Posterior vena cava (tissue), 2 donors: ENCODE data around the gene EMP2. TPM values are rescaled to one million over a fixed set of nuclear protein-coding genes. Genes with fewer than 3 reads are reported as not detected.
"Not testable (repeated sequence)": the region's sequence is repeated elsewhere in the genome, so short reads cannot be mapped to it uniquely, and the experiment has no call there.

Experiments
- DNase-seq: peaks from one replicate; pipeline ENCODE4 v3.0.0-alpha.2; 2020; ENCODE audit warnings: low spot score
- intact Hi-C, 2 donors: fragments of 100-400 bp; cut with DNase I; formaldehyde crosslinking; loops; one replicate each; pipeline versions ENCODE4 v1.14.1 to v1.14.2; 2022 to 2023
- total RNA-seq, 2 donors: library from RNA; stranded (reverse); fragmentation: NEBNext Ultra II Directional; extraction: Animal tissue kit (Norgen Biotek cat#: 25700); gene quantifications; one replicate each; pipeline ENCODE4 v1.2.1, GENCODE V29; 2021
- donor health status: DM: yes; HTN: yes; CAD: no.
- donor health status: DM: yes; HTN: yes; CAD: no.

The EMP2 gene
- total RNA-seq, 2 donors from 2014 or later, result 45.8 to 68.5 TPM

DNA sequence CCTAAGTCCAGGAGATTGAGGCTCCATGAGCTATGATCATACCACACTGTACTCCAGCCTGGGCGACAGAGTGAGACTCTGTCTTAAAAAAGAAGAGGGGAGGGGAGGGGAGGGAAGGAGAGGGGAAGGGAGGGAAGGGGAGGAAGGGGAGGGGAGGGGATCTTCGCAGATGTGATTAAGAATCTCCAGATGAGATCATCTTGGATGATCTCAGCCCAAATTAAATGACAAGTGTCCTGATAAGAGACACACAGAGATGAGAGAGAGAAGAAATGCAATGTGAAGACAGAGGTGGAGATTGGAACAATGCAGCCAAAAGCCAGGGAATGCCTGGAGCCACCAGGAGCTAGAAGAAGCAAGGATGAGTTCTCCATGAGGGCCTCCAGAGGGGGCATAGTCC is 70.1 kb downstream of the EMP2 start:
- intact Hi-C loops, result no loop called here
- DNase-seq, result no peak

- DNase-seq, result no peak
- intact Hi-C loops, result loop anchor here (5.0 to 10.0 kb wide), 2 partner anchors 195 to 257 kb away; no protein-coding TSS in a partner anchor
These were observed 70.8 kb downstream of the EMP2 start for GRCh38 chr16:10509534-10510025.

DNA sequence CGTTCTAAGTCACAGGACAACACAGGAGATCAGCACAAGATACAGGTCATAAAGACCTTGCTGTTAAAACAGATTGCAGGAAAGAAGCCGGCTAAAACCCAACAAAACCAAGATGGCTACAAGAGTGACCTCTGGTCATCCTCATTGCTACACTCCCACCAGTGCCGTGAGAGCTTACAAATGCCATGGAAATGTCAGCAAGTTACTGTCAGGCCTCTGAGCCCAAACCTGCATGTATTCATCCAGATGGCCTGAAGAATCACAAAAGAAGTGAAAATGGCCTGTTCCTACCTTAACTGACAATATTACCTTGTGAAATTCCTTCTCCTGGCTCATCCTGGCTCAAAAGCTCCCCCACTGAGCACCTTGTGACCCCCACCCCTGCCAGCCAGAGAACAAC is 75.1 kb downstream of the EMP2 start:
- intact Hi-C loops, result loop anchor here (5.0 to 10.0 kb wide), 2 partner anchors 190 to 253 kb away; no protein-coding TSS in a partner anchor
- not testable (repeated sequence) for DNase-seq

GRCh38 chr16:10504404-10504885 is 76.0 kb downstream of the EMP2 start:
- intact Hi-C loops, result loop anchor here in 1 of 2 donors (10.0 kb wide), 1 partner anchor 190 kb away; no protein-coding TSS in a partner anchor
- DNase-seq, result no peak

DNA sequence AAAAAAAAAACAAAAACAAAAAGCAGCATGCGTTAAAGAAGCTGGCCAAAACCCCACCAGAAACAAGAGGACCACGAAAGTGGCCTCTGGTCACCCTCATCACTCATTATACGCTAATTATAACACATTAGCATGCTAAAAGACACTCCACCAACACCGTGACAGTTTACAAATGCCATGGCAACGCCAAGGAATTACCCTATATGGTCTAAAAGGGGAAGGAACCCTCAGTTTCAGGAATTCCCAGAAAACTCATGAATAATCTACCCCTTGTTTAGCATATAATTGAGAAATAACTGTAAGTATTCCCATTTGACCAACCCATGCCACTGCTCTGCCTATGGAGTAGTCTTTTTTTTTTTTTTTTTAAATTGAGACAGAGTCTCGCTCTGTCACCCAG is 77.6 kb downstream of the EMP2 start:
- intact Hi-C loops, result loop anchor here in 1 of 2 donors (10.0 kb wide), 1 partner anchor 188 kb away; no protein-coding TSS in a partner anchor
- no peak for DNase-seq

GRCh38 chr16:10501016-10501607 is 79.3 kb downstream of the EMP2 start:
- DNase-seq, result no peak
- intact Hi-C loops, result loop anchor here in 1 of 2 donors (10.0 kb wide), 1 partner anchor 186 kb away; no protein-coding TSS in a partner anchor

DNA sequence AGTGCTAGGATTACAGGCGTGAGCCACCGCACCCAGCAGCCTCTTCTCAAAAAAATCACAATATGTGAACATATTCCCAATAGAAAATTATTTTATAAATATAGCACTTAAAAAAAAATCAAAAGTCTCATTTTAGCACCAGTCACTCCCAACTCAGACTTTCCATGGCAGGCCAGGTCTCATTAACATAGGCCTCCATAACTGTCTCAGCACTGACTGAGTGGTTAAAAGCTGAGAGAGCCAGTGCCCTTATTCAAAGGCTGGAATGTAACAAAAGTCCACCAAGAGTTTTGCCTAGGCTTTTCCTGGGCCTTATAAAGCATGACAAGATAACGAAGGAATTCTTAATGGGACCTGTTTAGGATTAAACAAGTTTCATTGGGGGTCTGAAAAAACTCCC is 79.8 kb downstream of the EMP2 start:
- intact Hi-C loops, result loop anchor here in 1 of 2 donors (10.0 kb wide), 1 partner anchor 186 kb away; no protein-coding TSS in a partner anchor
- DNase-seq, result no peak

- DNase-seq, result no peak
- intact Hi-C loops, result no loop called here
These were observed 83.0 kb downstream of the EMP2 start for GRCh38 chr16:10497132-10498101.

GRCh38 chr16:10495031-10495345 is 85.4 kb downstream of the EMP2 start:
- no peak for DNase-seq
- intact Hi-C loops, result no loop called here

DNA sequence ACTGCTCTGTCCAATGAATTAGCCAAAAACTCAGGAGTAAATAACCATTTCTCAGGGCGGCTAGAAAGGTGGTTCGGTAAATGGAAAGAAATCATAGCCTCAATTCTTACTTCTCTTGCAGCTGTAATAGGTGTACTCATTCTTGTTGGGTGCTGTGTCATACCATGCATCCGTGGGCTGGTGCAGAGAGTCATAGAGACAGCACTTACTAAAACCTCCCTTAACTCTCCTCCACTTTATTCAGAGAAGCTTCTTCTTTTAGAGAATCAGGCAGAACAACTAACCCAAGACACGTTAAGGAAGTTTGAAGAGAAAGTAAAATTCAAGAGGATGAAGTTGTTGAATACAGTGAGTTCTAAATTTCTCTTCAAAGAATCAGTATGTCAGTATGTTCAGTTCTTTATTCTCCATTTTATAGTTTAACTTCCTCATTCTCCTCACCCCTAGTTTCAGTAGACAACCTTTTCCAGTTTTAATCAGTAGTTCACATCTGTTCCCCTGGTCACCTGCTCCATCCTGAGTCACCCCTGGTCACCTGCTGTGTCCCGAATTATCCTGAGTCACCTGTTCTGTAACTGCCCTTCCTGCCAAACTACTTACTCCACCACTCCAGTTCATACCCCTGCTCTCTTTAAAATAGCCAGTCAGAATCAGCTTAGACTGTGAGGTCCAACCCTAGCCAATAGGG is 85.9 kb downstream of the EMP2 start:
- intact Hi-C loops, result no loop called here
- no peak for DNase-seq

DNA sequence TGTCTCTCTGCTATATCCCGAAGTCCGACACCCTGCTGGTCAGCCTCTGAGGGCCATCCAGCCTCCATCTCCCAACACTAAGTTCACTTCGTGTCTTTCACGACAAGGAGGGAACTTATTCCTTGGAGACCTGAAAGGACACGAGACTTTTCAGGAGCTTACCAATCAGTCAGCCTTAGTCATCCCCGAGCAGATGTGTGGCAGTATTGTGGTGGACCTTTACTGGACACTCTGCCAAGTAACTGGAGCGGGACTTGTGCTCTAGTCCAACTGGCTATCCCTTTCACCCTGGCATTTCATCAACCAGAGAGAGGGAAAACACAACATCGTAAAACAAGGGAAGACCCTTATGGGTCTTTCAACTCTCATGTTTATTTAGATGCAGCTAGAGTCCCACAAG is 87.1 kb downstream of the EMP2 start:
- DNase-seq, result no peak
- intact Hi-C loops, result no loop called here

- DNase-seq, result no peak
- intact Hi-C loops, result no loop called here
These were observed 90.3 kb downstream of the EMP2 start for GRCh38 chr16:10490141-10490540.

DNA sequence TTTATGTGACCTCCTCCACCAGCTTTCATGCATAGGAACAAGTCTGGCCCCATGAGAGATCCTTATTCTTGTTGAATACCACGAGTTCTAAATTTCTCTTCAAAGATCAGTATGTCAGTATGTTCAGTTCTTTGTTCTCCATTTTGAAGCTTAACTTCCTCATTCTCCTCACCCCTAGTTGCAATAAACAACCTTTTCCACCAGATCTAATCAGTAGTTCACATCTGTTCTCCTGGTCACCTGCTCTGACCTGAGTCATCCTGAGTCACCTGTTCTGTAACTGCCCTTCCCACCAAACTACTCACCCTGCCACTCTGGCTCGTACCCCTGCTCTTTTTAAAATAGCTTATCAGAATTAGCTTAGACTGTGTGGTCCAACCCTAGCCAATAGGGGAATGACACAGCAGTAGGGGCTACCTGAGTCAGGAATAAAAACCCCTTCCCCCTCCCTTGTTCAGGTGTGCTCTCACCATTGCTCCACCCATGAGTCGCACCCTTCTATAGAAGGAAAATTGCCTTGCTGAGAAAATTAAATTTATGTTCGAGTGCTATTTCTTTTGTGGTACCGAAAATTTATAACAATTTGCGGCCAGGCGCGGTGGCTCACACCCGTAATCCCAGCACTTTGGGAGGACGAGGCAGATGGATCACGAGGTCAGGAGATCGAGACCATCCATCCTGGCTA is 94.6 kb downstream of the EMP2 start:
- DNase-seq, result no peak
- intact Hi-C loops, result no loop called here

GRCh38 chr16:10485159-10485558 is 95.2 kb downstream of the EMP2 start:
- intact Hi-C loops, result no loop called here

GRCh38 chr16:10480151-10480550 is 100.2 kb downstream of the EMP2 start:
- DNase-seq, result no peak
- intact Hi-C loops, result no loop called here

More at GRCh38 chr16:10485159-10485558, 95.2 kb downstream of the EMP2 start:
- no peak for DNase-seq
